GM23338 (cell line): ENCODE results near the gene PIAS4. TPM values are rescaled to one million over a fixed set of nuclear protein-coding genes. Genes with fewer than 3 reads are reported as not detected.

Experiments
- ATAC-seq: fragments of 200-7000 bp; cut with Tn5 transposase; 3 replicates; pipeline ENCODE4 v1.9.1; 2020
- DNase-seq: peaks from one replicate; pipeline ENCODE4 v3.0.0-alpha.2; 2015; ENCODE audit warnings: low spot score
- H2AFZ ChIP-seq: fragments of 200-600 bp; sonication (generic); 2 replicates; pipeline ENCODE4 v1.8.0; 2016; ENCODE audit warnings: antibody characterized with exemption, mild to moderate bottlenecking, moderate library complexity
- H3F3A ChIP-seq: fragments of 200-600 bp; sonication (generic); replicated peaks from 2 replicates; pipeline ENCODE4 v1.8.0; 2017; ENCODE audit warnings: antibody characterized with exemption, mixed run types, low read depth
- H3K27ac ChIP-seq: fragments of 200-600 bp; sonication (generic); 2 replicates; pipeline ENCODE4 v1.6.1; 2016; ENCODE audit warnings: low read depth
- H3K27me3 ChIP-seq: fragments of 200-600 bp; sonication (generic); 2 replicates; pipeline ENCODE4 v1.8.0; 2016; ENCODE audit warnings: mild to moderate bottlenecking, mixed run types, moderate library complexity; ENCODE audit not compliant: insufficient read depth
- H3K36me3 ChIP-seq: fragments of 200-600 bp; sonication (generic); 2 replicates; pipeline ENCODE4 v1.8.0; 2016; ENCODE audit warnings: mild to moderate bottlenecking; ENCODE audit not compliant: insufficient read depth
- H3K4me1 ChIP-seq: fragments of 200-600 bp; sonication (generic); 2 replicates; pipeline ENCODE4 v1.8.0; 2016; ENCODE audit warnings: mild to moderate bottlenecking, moderate library complexity; ENCODE audit not compliant: insufficient read depth
- H3K4me2 ChIP-seq: fragments of 200-600 bp; sonication (generic); 2 replicates; pipeline ENCODE4 v1.7.1; 2017; ENCODE audit warnings: mixed run types
- H3K4me3 ChIP-seq: fragments of 200-600 bp; sonication (generic); 2 replicates; pipeline ENCODE4 v1.6.1; 2016; ENCODE audit warnings: mixed run types
- H3K79me2 ChIP-seq: fragments of 200-600 bp; sonication (generic); replicated peaks from 2 replicates; pipeline ENCODE4 v1.8.0; 2017; ENCODE audit warnings: mild to moderate bottlenecking; ENCODE audit not compliant: insufficient read depth
- H3K9me2 ChIP-seq: fragments of 200-600 bp; sonication (generic); 2 replicates; pipeline ENCODE4 v1.8.0; 2017; ENCODE audit not compliant: insufficient read depth
- H4K20me1 ChIP-seq: fragments of 200-600 bp; sonication (generic); replicated peaks from 2 replicates; pipeline ENCODE4 v1.8.0; 2017; ENCODE audit warnings: mild to moderate bottlenecking; ENCODE audit not compliant: insufficient read depth
- H3K27ac Mint-ChIP-seq: 2 replicates; pipeline ENCODE4 v1.8.0; 2020; ENCODE audit warnings: inconsistent platforms, mild to moderate bottlenecking, moderate library complexity, mixed read lengths
- H3K27me3 Mint-ChIP-seq: 3 replicates; pipeline ENCODE4 v1.8.0; 2022; ENCODE audit warnings: low read depth, mild to moderate bottlenecking, moderate library complexity, mixed read lengths, inconsistent platforms; ENCODE audit not compliant: insufficient read depth, poor library complexity
- H3K36me3 Mint-ChIP-seq: 3 replicates; pipeline ENCODE4 v1.8.0; 2021; ENCODE audit warnings: low read depth, mild to moderate bottlenecking, inconsistent platforms, moderate library complexity, mixed read lengths
- H3K4me1 Mint-ChIP-seq: 3 replicates; pipeline ENCODE4 v1.8.0; 2020; ENCODE audit warnings: mild to moderate bottlenecking, inconsistent platforms, mixed read lengths
- H3K4me3 Mint-ChIP-seq: 3 replicates; pipeline ENCODE4 v1.8.0; 2021; ENCODE audit warnings: moderate library complexity, mild to moderate bottlenecking, inconsistent platforms, mixed read lengths
- H3K9me3 Mint-ChIP-seq: 3 replicates; pipeline ENCODE4 v1.8.0; 2020; ENCODE audit warnings: moderate library complexity, mild to moderate bottlenecking, inconsistent platforms, mixed read lengths
- CREB1 ChIP-seq: fragments of 250-450 bp; sonication (Bioruptor Pico); IDR thresholded peaks from 2 replicates; pipeline ENCODE4 v1.5.0; 2020; ENCODE audit warnings: low read depth, mild to moderate bottlenecking, moderate library complexity
- CTCF ChIP-seq, 2 experiments: fragments of 200-600 bp in 1 of 2; sonication (generic) in 1 of 2; conservative IDR thresholded peaks; 2 replicates each; pipeline versions ENCODE4 v1.5.1 to v1.6.1; 2016 to 2017; ENCODE audit warnings: antibody characterized with exemption in 2 of 2, low read depth in 2 of 2, mild to moderate bottlenecking in 2 of 2, moderate library complexity in 1 of 2
- ETS1 ChIP-seq: IDR thresholded peaks from 2 replicates; pipeline ENCODE4 v1.6.1; 2016; ENCODE audit warnings: antibody characterized with exemption
- EZH2 ChIP-seq: fragments of 200-600 bp; sonication (generic); IDR thresholded peaks from one replicate; pipeline ENCODE4 v1.8.0; 2017; ENCODE audit warnings: antibody characterized with exemption, mild to moderate bottlenecking, low read depth; ENCODE audit not compliant: unreplicated experiment
- JUNB ChIP-seq: IDR thresholded peaks from one replicate; pipeline ENCODE4 v1.6.1; 2016; ENCODE audit warnings: antibody characterized with exemption; ENCODE audit not compliant: unreplicated experiment
- NANOG ChIP-seq: IDR thresholded peaks from 2 replicates; pipeline ENCODE4 v1.6.1; 2016; ENCODE audit warnings: antibody characterized with exemption, borderline replicate concordance
- POLR2AphosphoS5 ChIP-seq: IDR thresholded peaks from 2 replicates; pipeline ENCODE4 v1.6.1; 2016; ENCODE audit warnings: antibody characterized with exemption, low read depth
- STAT1 ChIP-seq: IDR thresholded peaks from one replicate; pipeline ENCODE4 v1.6.1; 2016; ENCODE audit warnings: antibody characterized with exemption; ENCODE audit not compliant: unreplicated experiment
- ZNF114 ChIP-seq: fragments of 250-450 bp; sonication (Bioruptor Pico); IDR thresholded peaks from 2 replicates; pipeline ENCODE4 v1.5.0; 2020; ENCODE audit warnings: mild to moderate bottlenecking, moderate library complexity
- polyA plus RNA-seq: library from polyadenylated mRNA; unstranded; fragments of >200 nt; fragmentation: Nextera tagmentation; extraction: Ambion mirVana; gene quantifications from 2 replicates; pipeline ENCODE4 v1.2.1, GENCODE V29; 2016
- total RNA-seq: library from RNA; depleted of rRNA; stranded (reverse); fragments of >200 nt; shearing (Covaris generic); gene quantifications from 2 replicates; pipeline ENCODE4 v1.2.3, GENCODE V29; 2014

Gene PIAS4
- total and polyA plus RNA-seq, 2 experiments from 2014 or later, result 17.0 to 48.4 TPM

- peaks cover 17% of the 10 kb centered on the region for H3K4me1 ChIP-seq
- Mint-ChIP-seq H3K36me3 (peaks cover 89% of the 10 kb centered on the region), H3K4me3 (peak overlapping the region; percentile 49; the same call in 2 of the 3 replicates), H3K4me1 (peaks cover 32% of the 10 kb centered on the region), H3K27ac (peak overlapping the region; percentile 80; the same call in 1 of the 2 replicates), H3K27me3 (peaks cover 44% of the 10 kb centered on the region), H3K9me3 (peaks cover 15% of the 10 kb centered on the region; the same call in 2 of the 3 replicates)
- DNase-seq, result no peak
- no peak for ATAC-seq
- peaks cover 76% of the 10 kb centered on the region for H3K36me3 ChIP-seq
- H3K4me2 ChIP-seq, result no peak overlapping the region
- H3K27me3 ChIP-seq, result peaks cover 7% of the 10 kb centered on the region; the same call in 1 of the 2 replicates
- H3K4me3 ChIP-seq, result no peak overlapping the region
- H4K20me1 ChIP-seq, result peaks cover 72% of the 10 kb centered on the region
- no peak overlapping the region for H2AFZ ChIP-seq
- H3K27ac ChIP-seq, result peak overlapping the region; percentile 85
- H3F3A ChIP-seq, result peaks cover 87% of the 10 kb centered on the region
- TF ChIP-seq ETS1 (no peak), CTCF (conservative IDR thresholded peaks at IDR 0.05; ENCODE audit: low read depth in 2 of 2) (no peak), STAT1 (no peak), ZNF114 (CRISPR knock-in tag) (no peak), JUNB (no peak), EZH2 (no peak), CREB1 (CRISPR knock-in tag) (no peak)
- no peaks in the 10 kb centered on the region for H3K9me2 ChIP-seq
- H3K79me2 ChIP-seq, result peaks cover 76% of the 10 kb centered on the region
Measured at GRCh38 chr19:3981373-3981735, 26.2 kb upstream of the PIAS4 start.

- Mint-ChIP-seq H3K4me1 (peaks cover 37% of the 10 kb centered on the region), H3K27me3 (peaks cover 49% of the 10 kb centered on the region), H3K36me3 (peaks cover 82% of the 10 kb centered on the region), H3K9me3 (peaks cover 15% of the 10 kb centered on the region; the same call in 2 of the 3 replicates), H3K27ac (peak overlapping the region; percentile 99), H3K4me3 (peak overlapping the region; percentile 98; the same call in 2 of the 3 replicates)
- peaks cover 70% of the 10 kb centered on the region for H3K36me3 ChIP-seq
- H2AFZ ChIP-seq, result no peak overlapping the region
- peaks cover 81% of the 10 kb centered on the region for H3F3A ChIP-seq
- H3K4me1 ChIP-seq, result peaks cover 20% of the 10 kb centered on the region
- 0 out of 2 replicates have a peak, but pooled peaks have one; percentile 14 for TF ChIP-seq POLR2AphosphoS5
- TF ChIP-seq NANOG, result no peak
- no peak for DNase-seq
- peaks cover 7% of the 10 kb centered on the region; the same call in 1 of the 2 replicates for H3K27me3 ChIP-seq
- ATAC-seq, result no peak
- no peaks in the 10 kb centered on the region for H3K9me2 ChIP-seq
- no peak overlapping the region for H3K4me3 ChIP-seq
- H4K20me1 ChIP-seq, result peaks cover 72% of the 10 kb centered on the region
- peaks cover 76% of the 10 kb centered on the region for H3K79me2 ChIP-seq
- H3K4me2 ChIP-seq, result no peak overlapping the region
- H3K27ac ChIP-seq, result peak overlapping the region; percentile 85
Measured at GRCh38 chr19:3981736-3982681, 25.5 kb upstream of the PIAS4 start.
